Fibroblast of pulmonary artery (primary cell): Measurements from ENCODE around the gene HOXA13.

Experiments used
- DNase-seq: peaks from one replicate; pipeline ENCODE4 v3.0.0-alpha.2; 2010; ENCODE audit warnings: low read depth
- H3K4me3 ChIP-seq: replicated peaks from 2 replicates; pipeline ENCODE4 v1.5.1; 2011; ENCODE audit warnings: low read depth, mild to moderate bottlenecking, control low read depth, low read length, moderate library complexity
- CTCF ChIP-seq: IDR thresholded peaks from 2 replicates; pipeline ENCODE4 v1.5.1; 2011; ENCODE audit warnings: mild to moderate bottlenecking, control low read depth, low read length, inconsistent platforms; ENCODE audit errors: missing control alignments

HOXA13 gene

GRCh38 chr7:27194686-27195379, 5.1 kb downstream of the HOXA13 start:
- TF ChIP-seq CTCF, result no peak
- DNase-seq, result no peak
- H3K4me3 ChIP-seq, result no peak overlapping the region

GRCh38 chr7:27194002-27194352, 5.9 kb downstream of the HOXA13 start:
- no peak for DNase-seq
- TF ChIP-seq CTCF, result no peak
- H3K4me3 ChIP-seq, result no peak overlapping the region

GRCh38 chr7:27193335-27194001, 6.4 kb downstream of the HOXA13 start:
- no peak for DNase-seq
- H3K4me3 ChIP-seq, result no peak overlapping the region
- no peak for TF ChIP-seq CTCF

- TF ChIP-seq CTCF, result no peak
- peak overlapping the region; percentile 3 for H3K4me3 ChIP-seq
- no peak for DNase-seq
Measured at GRCh38 chr7:27192546-27193334, 7.2 kb downstream of the HOXA13 start.

- DNase-seq, result no peak
- no peak for TF ChIP-seq CTCF
- H3K4me3 ChIP-seq, result no peak overlapping the region
Measured at GRCh38 chr7:27191833-27192545, 7.9 kb downstream of the HOXA13 start.

GRCh38 chr7:27191161-27191731, 8.6 kb downstream of the HOXA13 start:
- TF ChIP-seq CTCF, result no peak
- no peak overlapping the region for H3K4me3 ChIP-seq
- DNase-seq, result no peak
